DMS79 treated with DMSO at 0.1 percent for 48 hours (cell line): ENCODE results near the gene STX8.
"Not testable (repeated sequence)": the region's sequence is repeated elsewhere in the genome, so short reads cannot be mapped to it uniquely, and the experiment has no call there.

Experiments
- DNase-seq: peaks from one replicate; lab custom pipeline; 2025; lab: John Stamatoyannopoulos, UW

STX8 gene

GRCh38 chr17:9575381-9576101, at the start of gene STX8:
STX8 (minus strand) TSS chr17:9575820; CDS start chr17:9575808, 12 bp downstream.
- peak; percentile 39 for DNase-seq

GRCh38 chr17:9622961-9623360, 47.3 kb upstream of the STX8 start:
- DNase-seq: no peak

GRCh38 chr17:9615486-9615885, 39.9 kb upstream of the STX8 start:
- no peak for DNase-seq

GRCh38 chr17:9612006-9612405, 36.4 kb upstream of the STX8 start:
- peak; percentile 21 for DNase-seq

GRCh38 chr17:9611557-9611956, 35.9 kb upstream of the STX8 start:
- no peak for DNase-seq

GRCh38 chr17:9607058-9607457, 31.4 kb upstream of the STX8 start:
- DNase-seq: not testable (repeated sequence)

GRCh38 chr17:9606453-9606852, 30.8 kb upstream of the STX8 start:
- no peak for DNase-seq

GRCh38 chr17:9604583-9604982, 29.0 kb upstream of the STX8 start:
- not testable (repeated sequence) for DNase-seq

- no peak for DNase-seq
Observed at GRCh38 chr17:9598661-9599060, 23.0 kb upstream of the STX8 start.

- not testable (repeated sequence) for DNase-seq
Observed at GRCh38 chr17:9597638-9598037, 22.0 kb upstream of the STX8 start.

GRCh38 chr17:9594065-9594464, 18.4 kb upstream of the STX8 start:
- no peak for DNase-seq

- no peak for DNase-seq
Observed at GRCh38 chr17:9587969-9588656, 12.5 kb upstream of the STX8 start.

GRCh38 chr17:9577373-9577709, 1.7 kb upstream of the STX8 start:
- DNase-seq: no peak

GRCh38 chr17:9576521-9577372, 1.1 kb upstream of the STX8 start, which contains the start of gene CFAP52:
CFAP52 (plus strand) TSS chr17:9576642; CDS start chr17:9576696, 54 bp downstream.
- peak; percentile 24 for DNase-seq

GRCh38 chr17:9571201-9571600, 4.4 kb downstream of the STX8 start:
- no peak for DNase-seq

GRCh38 chr17:9568957-9569588, 6.5 kb downstream of the STX8 start:
- no peak for DNase-seq

- DNase-seq: no peak
Observed at GRCh38 chr17:9568004-9568403, 7.6 kb downstream of the STX8 start.

- not testable (repeated sequence) for DNase-seq
Observed at GRCh38 chr17:9566739-9567138, 8.9 kb downstream of the STX8 start.

GRCh38 chr17:9566067-9566466, 9.6 kb downstream of the STX8 start:
- DNase-seq: no peak

GRCh38 chr17:9564104-9564503, 11.5 kb downstream of the STX8 start:
- no peak for DNase-seq

GRCh38 chr17:9557857-9558256, 17.8 kb downstream of the STX8 start:
- DNase-seq: no peak

GRCh38 chr17:9557161-9557755, 18.4 kb downstream of the STX8 start:
- peak; percentile 7 for DNase-seq
